Activated CD4-positive, alpha-beta T cell treated with anti-CD3 and anti-CD28 coated beads, Interleukin-2, amount 50 U/mL, for 4 hours (primary cell): ENCODE data around the gene FAM47E.
"Not testable (repeated sequence)": the region's sequence is repeated elsewhere in the genome, so short reads cannot be mapped to it uniquely, and the experiment has no call there.

Experiments used
- DNase-seq, 2 experiments: peaks; one replicate each; pipeline ENCODE4 v3.0.0-alpha.2; 2020

Gene FAM47E

DNA sequence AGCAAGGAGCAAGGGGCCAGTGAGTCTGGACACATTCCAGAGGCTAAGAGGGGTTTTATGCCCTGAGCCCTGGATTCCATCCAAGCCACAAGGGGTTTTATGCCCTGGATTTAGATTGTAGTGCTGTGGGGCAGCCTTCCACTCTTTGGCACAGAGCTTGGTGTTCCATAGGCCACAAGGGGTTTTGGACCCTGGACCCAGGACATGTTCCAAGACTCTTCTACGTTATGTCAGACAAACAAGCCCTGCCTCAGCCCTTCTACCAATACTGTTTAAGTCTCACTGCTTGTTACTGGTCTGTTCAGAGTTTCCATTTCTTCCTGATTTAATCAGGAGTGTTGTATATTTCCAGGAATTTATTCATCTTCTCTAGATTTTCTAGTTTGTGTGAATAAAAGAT is 25.1 kb upstream of the FAM47E start:
- DNase-seq = no peak

DNA sequence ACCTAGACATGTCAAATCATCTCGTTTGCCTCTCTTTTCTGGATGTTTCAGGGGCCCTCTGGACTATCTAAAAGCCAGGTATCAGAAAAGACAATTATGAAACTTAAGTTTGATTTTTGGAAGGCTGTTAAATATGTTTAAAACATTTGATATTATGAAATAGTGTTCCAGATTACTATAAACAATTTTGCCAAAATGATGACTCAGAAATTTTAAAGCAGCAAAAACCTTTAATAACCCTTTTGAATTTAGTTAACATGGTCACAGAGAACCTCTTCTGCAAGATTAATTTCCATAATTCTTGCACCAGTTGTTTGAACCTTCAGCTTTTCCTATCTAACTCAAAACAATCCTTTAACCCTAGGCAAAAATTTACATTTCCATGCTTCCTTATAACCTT is 18.8 kb upstream of the FAM47E start:
- DNase-seq = no peak

DNA sequence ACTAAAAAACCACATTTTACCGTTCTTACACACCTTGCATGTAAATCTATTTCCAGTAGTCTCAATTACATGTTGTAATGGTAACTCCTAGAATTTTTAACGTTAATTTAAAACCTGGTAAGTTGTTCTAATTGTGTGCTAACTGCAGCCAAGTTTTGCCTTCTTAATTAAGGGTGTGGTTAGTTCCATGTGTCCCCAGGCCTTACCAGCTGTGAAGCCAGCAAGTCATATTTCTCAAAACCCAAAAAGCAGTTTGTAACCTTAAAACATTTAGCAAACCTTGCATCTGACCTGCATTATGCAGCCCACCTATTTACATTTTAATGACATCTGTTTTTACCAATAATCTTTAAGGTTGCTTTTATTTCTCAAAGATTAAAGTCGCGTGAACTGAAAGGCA is 18.4 kb upstream of the FAM47E start:
- no peak for DNase-seq

DNA sequence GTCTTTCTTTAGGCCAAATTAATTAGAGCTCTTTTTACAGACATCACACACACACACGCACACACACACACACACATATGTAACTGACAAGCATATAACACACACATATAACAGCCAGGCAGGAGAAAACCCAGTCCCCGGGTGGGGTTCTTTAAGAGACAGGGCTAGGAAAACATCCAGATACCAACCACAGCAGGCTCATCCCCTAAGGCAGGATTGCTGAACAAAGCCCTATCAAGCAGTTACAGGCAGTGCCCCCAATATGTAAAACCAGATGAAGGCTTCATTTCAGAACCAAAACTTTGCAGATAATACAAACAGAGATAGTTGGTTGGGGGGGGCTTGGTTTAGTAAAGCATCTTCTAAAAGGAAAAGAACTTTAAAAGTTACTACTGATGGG is 18.0 kb upstream of the FAM47E start:
- DNase-seq = no peak

DNA sequence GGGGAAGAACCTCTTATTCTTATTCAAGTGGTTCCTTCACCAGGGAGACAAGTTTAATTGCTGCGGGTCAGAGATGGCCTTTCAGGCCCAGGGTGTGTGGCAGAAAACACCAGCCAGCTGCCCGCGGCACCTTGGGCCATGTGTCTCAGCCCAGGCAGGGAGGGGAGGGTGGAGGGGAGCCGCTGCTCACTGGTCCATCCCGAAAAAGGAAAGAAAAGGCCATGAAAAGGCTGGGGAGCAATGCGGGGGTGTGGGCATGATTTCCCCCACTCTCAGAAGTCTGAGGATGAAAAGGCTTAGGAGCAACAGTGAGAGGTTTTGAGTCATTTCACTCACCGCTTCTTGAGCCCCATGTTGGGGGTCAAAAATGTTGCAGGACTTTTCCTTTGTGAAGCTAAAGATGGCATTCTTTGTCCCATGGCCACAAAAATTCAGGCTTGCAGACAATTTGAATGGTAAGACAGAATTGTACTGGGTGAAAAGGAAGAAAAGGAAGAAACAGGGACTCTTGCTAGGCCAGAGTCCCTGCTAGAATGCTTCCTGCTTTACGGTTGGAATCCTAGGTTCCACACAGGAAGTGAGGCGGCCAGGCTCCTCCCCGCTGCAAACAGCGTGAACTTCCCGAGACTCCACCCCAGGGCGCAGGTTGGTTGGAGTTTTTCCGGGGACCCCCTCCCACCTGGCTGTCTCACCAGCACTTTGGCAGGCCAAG is 17.4 kb upstream of the FAM47E start:
- DNase-seq = no peak

DNA sequence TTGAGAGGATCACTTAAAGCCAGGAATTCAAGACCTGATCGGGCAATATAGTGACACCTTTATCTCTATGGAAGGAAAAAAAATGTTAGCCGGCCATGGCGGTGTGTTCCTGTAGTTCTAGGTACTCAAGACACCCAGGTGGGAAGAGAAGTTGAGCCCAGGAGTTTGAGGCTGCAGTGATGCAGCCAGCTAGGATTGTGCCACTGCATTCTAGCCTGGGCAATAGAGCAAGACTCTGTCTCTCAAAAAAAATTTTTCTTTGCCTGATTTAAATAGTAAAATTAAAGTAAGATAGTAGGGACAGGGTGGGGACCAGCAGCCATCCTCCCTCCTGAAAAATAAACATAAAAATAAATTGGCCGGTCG is 16.9 kb upstream of the FAM47E start:
- no peak for DNase-seq

DNA sequence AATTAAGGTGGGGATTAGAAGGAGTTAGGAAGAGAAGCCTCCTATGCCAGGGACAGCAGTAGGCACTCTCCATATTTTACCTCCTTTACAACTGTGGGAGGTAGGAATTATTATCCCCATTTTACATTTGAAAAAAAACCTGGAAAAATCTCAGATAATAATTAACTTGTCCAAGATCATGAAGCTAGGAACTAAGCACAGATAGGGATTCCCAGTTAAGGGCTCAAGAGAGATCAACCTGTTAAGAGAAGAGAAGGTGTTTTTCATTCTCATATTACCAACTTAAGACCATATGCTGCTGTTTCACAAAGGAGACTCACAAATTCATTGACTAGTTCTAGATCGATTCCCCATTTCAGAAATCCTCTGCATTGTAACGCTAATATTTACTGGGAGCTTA is 16.1 kb upstream of the FAM47E start:
- no peak for DNase-seq

DNA sequence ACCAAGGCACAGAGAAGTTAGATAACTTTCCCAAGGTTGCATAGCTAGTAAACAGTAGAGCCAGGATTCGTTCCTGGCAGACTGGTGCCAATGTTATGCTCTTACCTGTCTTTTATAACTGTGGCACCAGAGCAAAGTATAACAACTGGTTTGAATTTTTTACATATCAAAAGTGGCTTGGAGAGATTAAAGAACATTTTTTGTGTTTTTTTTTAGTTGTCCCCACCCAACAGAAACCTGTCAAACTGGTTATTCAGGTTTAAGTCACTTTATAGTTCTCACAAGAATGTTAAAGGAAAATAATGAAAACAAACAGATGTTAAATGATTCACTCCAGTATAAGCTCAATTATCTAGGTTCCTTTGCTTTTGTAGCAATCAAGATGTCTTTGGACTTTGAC is 15.6 kb upstream of the FAM47E start:
- no peak for DNase-seq

DNA sequence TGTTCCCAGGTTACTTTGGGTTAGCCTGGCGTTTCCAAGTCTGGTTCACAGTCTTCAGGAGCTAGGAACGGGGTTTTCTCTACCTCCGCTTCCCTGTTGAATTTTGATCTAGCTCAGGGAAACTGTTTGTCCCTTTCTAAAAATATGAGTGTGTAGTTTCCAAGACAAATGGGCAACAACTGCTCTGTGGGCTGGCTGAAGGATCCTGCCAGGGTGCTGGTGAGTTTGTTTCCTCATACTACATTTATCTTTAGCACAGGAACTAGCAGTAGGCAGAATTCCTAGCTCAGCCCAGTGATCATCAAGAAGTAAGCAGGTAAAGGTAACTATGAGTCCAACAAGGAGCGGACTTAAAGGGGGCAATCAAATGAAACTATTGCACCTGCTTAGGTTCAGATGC is 13.3 kb upstream of the FAM47E start:
- no peak for DNase-seq

DNA sequence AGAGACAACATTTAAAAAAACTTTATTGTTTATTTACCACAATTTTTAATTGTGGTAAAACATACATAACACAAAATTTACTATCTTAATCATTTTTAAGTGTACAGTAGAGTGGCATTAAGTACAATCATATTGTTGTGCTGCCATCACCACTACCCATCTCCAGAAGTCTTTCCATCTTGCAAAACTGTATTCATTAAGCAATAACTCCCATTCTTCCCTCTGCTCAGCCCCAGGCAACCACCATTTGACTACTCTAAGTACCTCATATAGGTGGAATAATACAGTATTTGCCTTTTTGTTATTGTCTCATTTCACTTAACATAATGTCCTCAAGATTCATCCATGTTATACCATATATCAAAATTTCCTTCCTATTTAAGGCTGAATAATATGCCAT is 12.8 kb upstream of the FAM47E start:
- DNase-seq = no peak

DNA sequence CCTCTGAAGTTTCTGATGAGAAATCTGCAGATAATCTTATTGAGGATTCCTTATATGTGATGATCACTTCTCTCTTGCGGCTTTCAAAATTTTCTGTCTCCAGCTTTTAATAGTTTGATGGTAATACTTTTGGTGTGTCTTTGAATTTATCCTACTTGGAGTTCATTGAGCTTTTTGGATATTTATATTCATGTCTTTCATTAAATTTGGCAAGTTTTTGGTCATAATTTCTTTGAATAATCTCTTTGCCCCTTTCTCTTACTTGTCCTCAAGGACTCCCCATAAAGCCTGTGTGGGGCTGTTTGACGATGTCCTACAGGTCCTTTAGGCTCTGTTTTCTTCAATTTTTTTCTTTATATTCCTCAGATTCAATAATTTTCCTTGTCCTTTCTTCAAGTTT is 11.3 kb upstream of the FAM47E start:
- no peak for DNase-seq

DNA sequence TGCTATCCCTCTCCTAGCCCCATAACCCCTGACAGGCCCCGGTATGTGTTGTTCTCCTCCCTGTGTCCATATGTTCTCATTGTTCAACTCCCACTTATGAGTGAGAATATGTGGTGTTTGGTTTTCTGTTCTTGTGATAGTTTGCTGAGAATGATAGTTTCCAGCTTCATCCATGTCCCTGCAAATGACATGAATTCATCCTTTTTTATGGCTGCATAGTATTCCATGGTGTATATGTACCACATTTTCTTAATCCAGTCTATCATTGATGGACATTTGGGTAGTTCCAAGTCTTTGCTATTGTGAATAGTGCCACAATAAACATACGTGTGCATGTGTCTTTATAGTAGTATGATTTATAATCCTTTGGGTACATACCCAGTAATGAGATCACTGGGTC is 7.6 kb upstream of the FAM47E start:
- DNase-seq = not testable (repeated sequence)

DNA sequence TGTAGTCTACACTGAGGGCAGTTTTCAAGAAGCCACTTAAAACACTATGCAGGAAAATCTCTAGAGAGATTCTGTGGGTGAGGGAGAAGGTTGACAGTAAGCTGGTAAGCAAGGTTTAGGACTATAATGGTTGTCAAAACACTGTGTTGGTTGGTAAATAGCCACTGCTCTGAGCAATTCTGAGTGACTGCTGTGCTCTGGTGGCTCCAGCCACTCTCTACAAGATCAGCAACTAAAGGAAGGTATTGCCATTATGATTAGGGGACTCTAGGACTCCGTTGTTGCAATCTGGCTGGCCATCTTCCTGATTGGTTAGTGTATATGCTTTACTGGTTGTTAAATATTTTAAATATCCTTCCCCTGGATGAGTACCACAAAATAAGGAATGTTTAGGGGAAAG is 5.5 kb upstream of the FAM47E start:
- DNase-seq = no peak

DNA sequence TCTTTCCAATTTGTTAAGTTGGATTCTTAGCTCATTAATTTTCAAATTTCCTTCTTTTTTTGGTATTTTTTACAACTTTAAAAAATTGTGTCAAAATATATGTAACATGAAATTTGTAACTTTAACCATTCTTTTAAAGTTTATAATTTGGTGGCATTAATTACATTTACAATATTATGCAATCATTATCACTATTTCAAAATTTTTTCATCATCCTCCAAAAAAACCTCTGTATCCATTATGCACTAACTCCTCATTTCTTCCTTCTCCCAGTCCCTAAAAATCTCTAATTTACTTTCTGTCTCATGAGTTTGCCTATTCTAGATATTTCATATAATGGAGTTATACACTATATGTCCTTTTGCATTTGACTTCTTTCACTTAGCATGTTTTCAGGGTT is 4.7 kb upstream of the FAM47E start:
- no peak for DNase-seq

DNA sequence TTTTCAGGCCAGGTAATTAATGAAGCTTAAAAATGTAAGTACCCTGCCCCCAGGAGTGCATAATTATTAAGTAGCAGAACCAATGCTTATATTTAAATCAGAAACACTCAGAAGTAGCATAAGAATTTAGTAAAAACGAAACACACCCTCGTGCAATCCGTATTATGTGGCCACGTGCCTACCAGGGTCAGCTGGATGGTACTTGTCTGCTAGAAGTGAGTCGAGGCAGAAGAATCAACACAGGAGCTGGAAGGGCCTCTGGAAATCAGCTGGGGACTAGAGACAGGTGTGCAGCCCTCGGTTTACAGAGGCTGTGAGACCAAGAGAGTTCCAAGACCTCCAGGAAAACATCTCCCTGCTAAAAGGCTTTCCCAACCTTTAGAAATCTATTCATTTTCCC is 559 bp upstream of the FAM47E start:
- no peak for DNase-seq

DNA sequence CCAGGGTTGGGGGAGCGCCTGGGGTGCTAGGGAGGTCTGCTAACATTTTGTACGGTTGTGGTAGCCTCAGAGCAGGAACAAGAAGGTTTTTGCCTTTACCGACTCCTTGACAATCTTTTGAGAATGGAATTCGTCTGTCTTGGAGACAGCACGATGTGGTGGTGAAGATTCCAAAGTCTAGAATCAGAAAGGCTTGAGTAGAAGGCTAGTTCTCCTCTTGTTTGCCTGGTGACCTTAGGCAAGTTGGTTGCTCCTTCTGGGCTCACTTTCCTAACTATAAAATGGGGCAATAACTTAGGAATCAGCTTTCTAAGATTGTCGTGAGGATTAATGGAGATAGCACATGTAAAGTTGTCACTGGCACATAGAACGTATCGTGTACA is 741 bp downstream of the FAM47E start:
- DNase-seq = no peak

DNA sequence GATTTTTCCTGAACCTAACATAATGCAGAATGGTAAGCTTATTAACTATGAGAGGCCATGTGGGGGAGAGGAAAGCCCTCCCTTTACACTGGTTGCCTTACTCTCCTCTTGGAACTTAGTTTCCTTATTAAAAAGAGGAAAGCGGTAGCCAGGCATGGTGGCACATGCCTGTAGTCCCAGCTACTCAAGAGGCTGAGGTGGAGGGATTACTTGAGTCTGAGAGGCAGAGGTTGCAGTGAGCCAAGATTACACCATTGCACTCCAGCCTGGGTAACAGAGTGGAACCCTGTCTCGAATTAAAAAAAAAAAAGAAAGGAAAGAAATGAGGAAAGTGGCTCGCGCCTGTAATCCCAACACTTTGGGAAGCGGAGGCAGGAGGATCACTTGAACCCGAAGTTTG is 2.0 kb downstream of the FAM47E start:
- no peak for DNase-seq

DNA sequence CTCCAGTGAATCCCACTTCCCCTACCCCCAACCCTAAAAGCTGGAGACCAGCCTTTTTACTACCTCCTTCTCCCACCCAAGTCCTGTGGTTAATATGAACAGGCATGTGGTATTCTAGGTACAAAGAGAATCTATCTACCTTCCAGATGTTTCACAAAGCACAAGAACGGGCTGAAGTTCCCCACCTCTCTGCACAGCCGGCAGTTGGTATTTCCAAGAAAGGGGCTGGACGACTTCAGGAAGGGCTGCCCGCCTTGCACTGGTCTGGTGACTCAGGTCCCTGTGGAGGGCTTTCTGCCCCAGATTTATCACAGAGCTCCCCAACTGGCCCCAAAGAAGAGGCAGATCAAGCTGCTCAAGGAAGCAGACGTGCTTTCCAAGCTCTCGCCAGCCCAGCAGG is 4.5 kb downstream of the FAM47E start:
- no peak for DNase-seq

DNA sequence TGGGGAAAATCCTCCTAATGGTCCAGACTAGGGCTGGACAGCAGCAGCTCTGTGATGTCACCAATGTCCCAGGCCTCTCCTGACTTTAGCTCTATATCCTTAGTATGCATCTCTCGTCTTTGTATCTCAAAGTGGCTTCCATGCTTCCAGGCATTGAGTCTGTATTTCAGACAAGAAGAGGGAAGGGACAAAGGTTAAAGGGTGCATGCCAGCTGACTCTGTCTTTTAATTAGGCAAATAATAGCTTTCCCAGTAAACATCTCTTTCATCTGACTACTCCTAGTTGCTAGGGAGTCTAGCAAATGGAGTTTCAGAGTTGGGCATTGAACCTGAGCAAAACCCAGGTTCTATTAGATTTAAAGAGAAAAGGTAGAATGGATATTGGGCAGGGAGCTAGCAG is 5.4 kb downstream of the FAM47E start:
- no peak for DNase-seq

DNA sequence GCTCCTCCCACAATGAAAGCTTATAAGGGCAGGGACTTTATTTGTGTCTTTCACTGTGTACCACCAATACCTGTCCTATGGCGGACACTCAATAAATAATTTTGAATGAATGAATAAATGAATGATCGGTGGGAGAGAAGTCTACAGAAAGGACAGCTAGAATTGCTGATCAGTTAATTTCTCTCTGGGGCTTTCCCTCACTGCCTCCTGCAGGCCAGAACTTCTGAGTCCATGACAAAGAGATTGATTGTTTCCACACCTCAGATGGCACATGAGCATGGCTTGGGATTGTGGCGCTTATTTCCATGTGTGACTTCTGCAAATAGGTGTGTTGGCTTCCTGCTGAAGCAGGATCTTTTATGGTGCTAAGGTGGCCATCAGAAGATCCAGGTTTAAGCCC is 6.3 kb downstream of the FAM47E start:
- DNase-seq = no peak

DNA sequence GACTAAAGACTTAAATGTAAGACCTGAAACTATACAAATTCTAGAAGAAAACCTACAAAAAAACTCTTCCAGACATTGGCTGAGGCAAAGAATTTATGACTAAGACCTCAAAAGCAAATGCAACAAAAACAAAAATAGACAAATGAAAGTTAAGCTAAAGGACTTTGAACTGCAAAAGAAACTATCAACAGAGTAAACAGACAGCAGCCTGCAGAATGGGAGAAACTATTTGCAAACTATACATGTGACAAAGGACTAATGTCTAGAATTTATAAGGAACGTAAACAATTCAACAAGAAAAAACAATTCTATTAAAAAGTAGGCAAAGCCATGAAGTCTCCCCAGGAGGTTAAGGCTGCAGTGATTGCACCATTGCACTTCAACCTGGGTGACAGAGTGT is 9.1 kb downstream of the FAM47E start:
- DNase-seq = no peak

DNA sequence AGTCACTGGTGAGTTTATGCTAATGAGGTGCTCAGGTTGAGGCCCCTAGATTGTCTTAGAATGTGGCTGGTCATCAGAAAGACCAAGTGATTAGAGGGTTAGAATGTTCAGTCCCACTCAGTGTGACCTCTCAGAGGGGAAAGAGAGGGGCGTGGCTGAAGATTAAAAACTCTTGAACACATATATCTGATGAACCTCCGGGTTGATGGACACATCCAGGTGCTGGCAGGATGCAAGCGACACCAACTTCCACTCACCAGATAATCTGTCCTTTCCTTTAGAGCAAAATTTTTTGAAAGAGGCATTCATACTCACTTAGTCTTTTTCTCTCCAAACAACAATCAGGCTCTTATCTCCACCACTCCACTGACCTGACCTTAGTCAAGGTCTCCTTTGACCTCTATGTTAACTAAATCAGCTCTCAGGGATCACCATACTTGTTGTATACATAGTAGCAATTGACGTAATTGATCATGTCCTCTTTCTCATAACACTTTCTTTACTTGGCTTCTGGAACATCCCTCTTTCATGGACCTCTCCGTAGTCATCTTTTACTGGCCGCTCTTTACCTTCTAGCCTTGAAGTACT is 14.2 kb downstream of the FAM47E start:
- DNase-seq = no peak

DNA sequence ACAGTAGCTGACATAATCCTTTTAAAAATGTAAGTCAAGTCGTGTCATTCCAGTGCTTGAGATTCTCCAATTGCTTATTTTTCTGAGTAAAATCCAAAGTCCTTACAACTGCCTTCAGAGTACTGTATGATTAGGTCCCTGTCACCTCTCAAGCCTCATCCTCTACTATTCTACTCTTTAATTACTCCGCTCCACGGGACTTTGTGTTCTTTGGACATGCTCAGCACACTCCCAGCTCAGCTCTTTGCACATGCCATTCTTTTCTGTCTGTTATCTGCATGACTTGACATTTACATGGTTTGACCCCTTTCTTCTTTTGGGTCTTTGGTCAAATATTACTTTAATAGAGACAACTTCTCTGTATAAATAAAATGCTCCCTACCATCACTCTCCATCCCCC is 15.1 kb downstream of the FAM47E start:
- no peak for DNase-seq

DNA sequence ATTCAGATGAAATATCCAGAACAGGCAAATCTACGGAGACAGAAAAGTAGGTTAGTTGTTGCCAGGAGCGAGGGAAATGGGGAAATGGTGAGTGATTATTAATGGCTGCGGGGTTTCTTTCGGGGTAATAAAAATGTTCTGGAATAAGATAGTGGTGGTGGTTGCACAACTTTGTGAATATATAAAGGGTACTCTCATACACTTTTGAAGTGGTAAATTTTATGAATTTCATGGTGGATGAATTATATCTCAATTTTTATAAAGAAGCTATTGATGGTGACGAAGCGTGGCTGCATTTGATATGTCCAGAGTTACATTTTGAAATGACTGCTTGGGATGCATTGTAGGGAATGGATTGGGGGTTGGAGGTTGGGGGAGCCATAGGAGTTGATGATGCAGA is 16.3 kb downstream of the FAM47E start:
- no peak for DNase-seq
